Measurements from ENCODE around the gene ADD3. TPM values are rescaled to one million over a fixed set of nuclear protein-coding genes. Genes with fewer than 3 reads are reported as not detected.

Gene ADD3
- total RNA-seq, 2 donors from 2014 or later = 91.1 to 659 TPM

DNA sequence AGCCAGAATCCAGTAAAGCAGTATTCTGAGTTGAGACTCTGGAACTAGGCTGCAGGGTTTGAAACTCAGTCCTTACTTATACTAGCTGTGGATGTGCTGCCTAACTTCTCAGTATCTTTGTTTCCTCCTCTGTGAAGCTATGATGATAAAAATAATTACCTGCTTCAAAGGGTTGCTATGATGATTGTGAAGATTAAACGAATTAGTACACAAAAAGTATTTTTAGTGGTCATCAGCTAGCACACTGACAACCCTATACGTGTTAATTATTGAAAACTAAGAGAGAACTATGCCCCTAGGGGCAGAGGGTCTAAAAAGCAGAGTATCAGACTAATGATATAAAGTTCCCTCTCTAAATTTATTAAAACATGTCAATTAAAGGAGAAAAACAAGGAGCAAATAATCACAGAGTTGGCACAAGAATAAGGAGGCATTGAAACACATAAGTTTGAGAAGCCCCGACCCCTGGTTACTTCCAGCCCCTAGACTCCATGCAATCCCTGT lies 34.4 kb upstream of the ADD3 start:
- no peak for ATAC-seq (ENCODE audit: insufficient number of reproducible peaks, low FRiP score, low read depth)
- H3K9me3 ChIP-seq = no peaks in the 10 kb centered on the region
- TF ChIP-seq, protein P1, sequence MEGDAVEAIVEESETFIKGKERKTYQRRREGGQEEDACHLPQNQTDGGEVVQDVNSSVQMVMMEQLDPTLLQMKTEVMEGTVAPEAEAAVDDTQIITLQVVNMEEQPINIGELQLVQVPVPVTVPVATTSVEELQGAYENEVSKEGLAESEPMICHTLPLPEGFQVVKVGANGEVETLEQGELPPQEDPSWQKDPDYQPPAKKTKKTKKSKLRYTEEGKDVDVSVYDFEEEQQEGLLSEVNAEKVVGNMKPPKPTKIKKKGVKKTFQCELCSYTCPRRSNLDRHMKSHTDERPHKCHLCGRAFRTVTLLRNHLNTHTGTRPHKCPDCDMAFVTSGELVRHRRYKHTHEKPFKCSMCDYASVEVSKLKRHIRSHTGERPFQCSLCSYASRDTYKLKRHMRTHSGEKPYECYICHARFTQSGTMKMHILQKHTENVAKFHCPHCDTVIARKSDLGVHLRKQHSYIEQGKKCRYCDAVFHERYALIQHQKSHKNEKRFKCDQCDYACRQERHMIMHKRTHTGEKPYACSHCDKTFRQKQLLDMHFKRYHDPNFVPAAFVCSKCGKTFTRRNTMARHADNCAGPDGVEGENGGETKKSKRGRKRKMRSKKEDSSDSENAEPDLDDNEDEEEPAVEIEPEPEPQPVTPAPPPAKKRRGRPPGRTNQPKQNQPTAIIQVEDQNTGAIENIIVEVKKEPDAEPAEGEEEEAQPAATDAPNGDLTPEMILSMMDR (IDR thresholded peaks at IDR 0.05) = no peak
- no peaks in the 10 kb centered on the region for H3K36me3 ChIP-seq
- H3K27ac ChIP-seq = no peak overlapping the region
- H3K27me3 ChIP-seq (replicated peaks; ENCODE audit: insufficient read depth) = no peaks in the 10 kb centered on the region
- DNase-seq (ENCODE audit: low spot score) = no peak
- peaks cover 22 to 37% of the 10 kb centered on the region in 2 donors for H3K4me1 ChIP-seq (ENCODE audit: control insufficient read depth in 1 of 2, low read depth in 2 of 2)
- H3K4me3 ChIP-seq = no peak overlapping the region

DNA sequence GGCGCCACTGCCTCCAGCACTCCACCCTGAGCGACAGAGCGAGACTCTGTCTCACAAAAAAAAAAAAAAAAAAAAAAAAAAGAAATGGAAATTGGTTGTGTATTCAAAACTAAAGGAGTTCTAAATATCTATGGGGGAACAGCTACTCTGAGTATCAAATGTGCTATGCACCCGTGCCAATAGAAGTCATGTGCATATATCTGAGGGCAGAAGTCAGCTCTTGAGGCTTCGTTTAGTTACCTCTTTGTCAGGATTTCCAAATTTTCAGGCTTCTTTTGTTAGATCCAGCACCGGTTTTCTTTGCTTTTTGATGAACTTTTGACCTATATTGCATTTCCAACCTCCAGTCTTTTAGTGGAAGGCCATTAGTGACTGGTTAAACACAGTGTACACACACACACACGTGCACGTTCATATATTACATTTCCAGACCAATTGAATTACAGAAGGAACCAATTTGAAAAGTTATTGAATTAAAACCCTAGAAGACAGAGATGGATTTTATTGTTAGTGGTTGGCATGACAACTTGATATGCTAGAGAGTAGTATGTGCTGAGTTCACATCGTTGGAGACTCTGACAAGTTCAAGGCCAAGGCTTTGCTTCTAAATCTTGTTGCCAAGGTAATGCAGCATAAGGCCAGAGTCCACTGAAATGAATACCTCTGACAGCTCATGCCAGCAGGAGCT lies 33.1 kb upstream of the ADD3 start:
- no peak for DNase-seq (ENCODE audit: low spot score)

DNA sequence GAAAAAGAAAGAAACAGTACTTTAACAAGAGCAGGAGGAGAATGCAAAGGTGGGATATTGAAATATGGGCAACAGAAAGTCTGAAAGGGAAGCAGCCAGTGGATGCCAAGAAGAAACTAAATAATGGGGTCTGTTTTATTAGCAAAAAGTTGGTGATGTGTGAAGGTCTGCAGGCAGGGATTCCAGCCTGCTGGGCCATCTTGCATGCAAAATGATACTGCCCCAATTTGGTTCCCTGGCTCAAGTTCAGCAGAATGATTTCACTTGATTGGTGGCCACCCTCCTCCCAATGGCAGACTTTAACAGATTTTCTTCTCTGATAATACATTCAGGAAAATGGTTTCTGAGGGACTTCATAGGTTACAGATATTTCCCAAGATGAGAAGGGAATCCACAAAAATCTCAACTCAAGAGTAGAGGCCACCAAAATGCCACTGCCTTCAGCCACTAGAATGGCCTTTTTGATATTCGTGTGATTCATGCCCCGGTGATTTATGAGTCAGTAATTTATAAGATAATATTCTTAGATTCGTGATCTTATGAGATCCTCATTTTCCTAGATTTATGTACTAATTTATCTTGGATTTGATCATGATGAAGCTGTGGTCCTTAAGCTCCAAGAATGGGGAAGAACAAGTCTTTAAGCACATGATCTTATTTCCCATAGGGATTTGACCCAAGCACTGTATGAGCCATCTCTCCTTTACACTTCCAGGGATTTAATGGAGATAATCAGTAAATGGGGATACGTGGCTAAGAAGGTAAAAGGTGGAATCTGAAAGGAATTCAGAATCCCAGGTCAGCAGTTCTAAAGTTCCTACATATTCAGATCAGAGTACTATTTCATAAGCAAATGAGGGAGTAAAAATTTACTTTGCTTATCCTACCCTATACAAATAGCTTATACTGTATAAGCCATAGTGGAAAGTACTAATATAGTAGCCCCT lies 32.3 kb upstream of the ADD3 start:
- Histone ChIP-seq H3K27me3 (replicated peaks; ENCODE audit: insufficient read depth) (no peaks in the 10 kb centered on the region), H3K27ac (peak overlapping the region in 1 of 2 donors; percentile 87), H3K4me3 (no peak overlapping the region), H3K36me3 (no peaks in the 10 kb centered on the region), H3K4me1 (ENCODE audit: control insufficient read depth in 1 of 2, low read depth in 2 of 2) (peaks cover 23 to 36% of the 10 kb centered on the region in 2 donors), H3K9me3 (no peaks in the 10 kb centered on the region)
- ATAC-seq (ENCODE audit: insufficient number of reproducible peaks, low FRiP score, low read depth) (no peak), DNase-seq (ENCODE audit: low spot score) (no peak)
- TF ChIP-seq, protein P1 (IDR thresholded peaks at IDR 0.05) = no peak

More for the DNA sequence above, 33.1 kb upstream of the ADD3 start:
- no peak for ATAC-seq (ENCODE audit: insufficient number of reproducible peaks, low FRiP score, low read depth)
- Histone ChIP-seq H3K4me3 (no peak overlapping the region), H3K27me3 (replicated peaks; ENCODE audit: insufficient read depth) (no peaks in the 10 kb centered on the region), H3K36me3 (no peaks in the 10 kb centered on the region), H3K9me3 (no peaks in the 10 kb centered on the region), H3K4me1 (ENCODE audit: control insufficient read depth in 1 of 2, low read depth in 2 of 2) (peaks cover 23 to 39% of the 10 kb centered on the region in 2 donors), H3K27ac (no peak overlapping the region)
- TF ChIP-seq, protein P1 (IDR thresholded peaks at IDR 0.05) = no peak

DNA sequence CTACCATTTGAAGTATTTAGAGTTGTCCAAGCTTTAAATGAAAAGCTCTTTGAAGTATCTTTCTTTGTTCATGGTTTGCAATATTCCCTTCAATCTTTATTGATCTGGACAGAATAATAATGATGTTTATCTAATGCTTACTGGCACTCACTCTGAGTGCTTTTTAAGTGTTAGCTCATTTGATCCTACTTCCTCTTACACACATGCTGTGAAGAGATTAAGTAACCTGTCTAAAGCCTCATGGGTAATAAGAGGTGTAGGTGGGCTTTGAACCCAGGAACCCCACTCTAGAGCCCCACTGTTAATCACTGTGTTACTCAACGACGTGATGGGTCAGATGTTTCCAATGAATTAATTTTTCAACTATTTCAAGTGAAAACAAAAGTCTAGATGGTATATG lies 31.1 kb upstream of the ADD3 start:
- H3K4me1 ChIP-seq (ENCODE audit: control insufficient read depth in 1 of 2, low read depth in 2 of 2) = peaks cover 29 to 45% of the 10 kb centered on the region in 2 donors
- no peaks in the 10 kb centered on the region for H3K27me3 ChIP-seq (replicated peaks; ENCODE audit: insufficient read depth)
- H3K4me3 ChIP-seq = no peak overlapping the region
- no peaks in the 10 kb centered on the region for H3K36me3 ChIP-seq
- TF ChIP-seq, protein P1 (IDR thresholded peaks at IDR 0.05) = no peak
- H3K27ac ChIP-seq = peak overlapping the region; percentile 87 to 88
- ATAC-seq (ENCODE audit: insufficient number of reproducible peaks, low FRiP score, low read depth) (no peak), DNase-seq (ENCODE audit: low spot score) (no peak)
- no peaks in the 10 kb centered on the region for H3K9me3 ChIP-seq

DNA sequence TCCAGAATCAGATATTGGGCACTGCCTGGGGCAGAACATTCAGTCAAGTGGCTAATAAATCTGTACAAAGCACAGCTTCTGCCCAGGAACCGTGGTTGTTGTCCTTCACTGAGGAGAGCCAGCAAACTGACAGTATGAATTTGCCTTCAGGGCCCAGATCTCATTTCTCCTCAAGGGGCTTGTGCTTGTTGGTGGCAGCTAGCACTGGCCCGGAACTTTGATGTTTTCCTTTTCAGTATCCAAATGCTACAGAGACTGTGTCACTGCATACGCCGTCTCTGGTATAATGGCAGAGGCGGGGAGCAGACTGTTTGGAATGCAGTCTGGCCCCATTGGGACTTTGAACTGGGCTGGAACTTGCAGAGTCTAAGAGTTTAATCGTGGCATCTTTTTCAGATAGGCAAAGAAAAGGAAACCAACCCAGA lies 30.4 kb upstream of the ADD3 start:
- Histone ChIP-seq H3K27ac (peak overlapping the region; percentile 87 to 88), H3K36me3 (no peaks in the 10 kb centered on the region), H3K27me3 (replicated peaks; ENCODE audit: insufficient read depth) (no peaks in the 10 kb centered on the region), H3K4me3 (peak overlapping the region; percentile 40), H3K4me1 (ENCODE audit: control insufficient read depth in 1 of 2, low read depth in 2 of 2) (peaks cover 36 to 52% of the 10 kb centered on the region in 2 donors), H3K9me3 (no peaks in the 10 kb centered on the region)
- TF ChIP-seq, protein P1 (IDR thresholded peaks at IDR 0.05) = no peak
- DNase-seq (ENCODE audit: low spot score) (peak; percentile 45), ATAC-seq (ENCODE audit: insufficient number of reproducible peaks, low FRiP score, low read depth) (peak; percentile 67)
